ENCODE results near the gene ZSWIM3. TPM values are rescaled to one million over a fixed set of nuclear protein-coding genes. Genes with fewer than 3 reads are reported as not detected.

The ZSWIM3 gene
- total RNA-seq, 2 donors from 2014 or later: 4.6 to 5.2 TPM

DNA sequence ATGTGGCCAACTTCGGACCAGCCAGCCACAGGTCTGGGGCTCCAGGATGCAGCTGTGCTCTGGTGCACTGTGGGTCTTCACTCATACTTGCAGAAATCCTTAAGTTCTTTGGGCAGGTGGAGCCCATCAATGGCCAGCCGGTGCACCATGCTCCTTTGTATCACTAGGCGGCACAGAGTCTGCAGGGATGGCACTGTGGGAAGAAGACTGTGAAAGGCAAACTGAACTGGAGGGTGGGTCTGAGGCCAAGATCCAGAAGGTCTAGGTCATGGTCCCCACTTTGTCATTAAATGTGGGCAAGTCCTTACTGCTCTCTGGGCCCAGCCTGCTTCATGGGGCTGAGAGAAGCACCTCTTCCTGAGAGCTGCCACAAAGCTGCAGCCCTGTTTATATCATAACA is 31.3 kb downstream of the ZSWIM3 start:
- Histone ChIP-seq H3K9ac (ENCODE audit: low read depth in 2 of 2, low read length in 2 of 2) (no peak overlapping the region), H3K27me3 (no peaks in the 10 kb centered on the region), H3K27ac (no peak overlapping the region), H3K4me3 (no peak overlapping the region), H3K36me3 (no peaks in the 10 kb centered on the region), H3K9me3 (no peaks in the 10 kb centered on the region), H3K4me1 (peaks cover 18% of the 10 kb centered on the region)
- TF ChIP-seq, protein P1, sequence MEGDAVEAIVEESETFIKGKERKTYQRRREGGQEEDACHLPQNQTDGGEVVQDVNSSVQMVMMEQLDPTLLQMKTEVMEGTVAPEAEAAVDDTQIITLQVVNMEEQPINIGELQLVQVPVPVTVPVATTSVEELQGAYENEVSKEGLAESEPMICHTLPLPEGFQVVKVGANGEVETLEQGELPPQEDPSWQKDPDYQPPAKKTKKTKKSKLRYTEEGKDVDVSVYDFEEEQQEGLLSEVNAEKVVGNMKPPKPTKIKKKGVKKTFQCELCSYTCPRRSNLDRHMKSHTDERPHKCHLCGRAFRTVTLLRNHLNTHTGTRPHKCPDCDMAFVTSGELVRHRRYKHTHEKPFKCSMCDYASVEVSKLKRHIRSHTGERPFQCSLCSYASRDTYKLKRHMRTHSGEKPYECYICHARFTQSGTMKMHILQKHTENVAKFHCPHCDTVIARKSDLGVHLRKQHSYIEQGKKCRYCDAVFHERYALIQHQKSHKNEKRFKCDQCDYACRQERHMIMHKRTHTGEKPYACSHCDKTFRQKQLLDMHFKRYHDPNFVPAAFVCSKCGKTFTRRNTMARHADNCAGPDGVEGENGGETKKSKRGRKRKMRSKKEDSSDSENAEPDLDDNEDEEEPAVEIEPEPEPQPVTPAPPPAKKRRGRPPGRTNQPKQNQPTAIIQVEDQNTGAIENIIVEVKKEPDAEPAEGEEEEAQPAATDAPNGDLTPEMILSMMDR (IDR thresholded peaks at IDR 0.05): no peak
- intact Hi-C loops (cut with DNase I): loop anchor here (10.0 kb wide), 1 partner anchor 64 kb away; the partner anchor contains the start of gene TNNC2
- DNase-seq: no peak

- no peaks in the 10 kb centered on the region for H3K9me3 ChIP-seq
- peak overlapping the region; percentile 71 for H3K27ac ChIP-seq
- no peaks in the 10 kb centered on the region for H3K27me3 ChIP-seq
- H3K9ac ChIP-seq (ENCODE audit: low read depth in 2 of 2, low read length in 2 of 2): peak overlapping the region; percentile 86 to 96
- intact Hi-C loops (cut with DNase I): loop anchor here (5.0 kb wide), 2 partner anchors 42 to 72 kb away; partner anchors contain the start of gene PCIF1
- TF ChIP-seq, protein P1 (IDR thresholded peaks at IDR 0.05): peak; percentile 72
- H3K36me3 ChIP-seq: peaks cover 7% of the 10 kb centered on the region
- peaks cover 18% of the 10 kb centered on the region for H3K4me1 ChIP-seq
- H3K4me3 ChIP-seq: peak overlapping the region; percentile 94
- DNase-seq: peak; percentile 89
These were observed 32.9 kb downstream of the ZSWIM3 start for GRCh38 chr20:45890077-45890984.

DNA sequence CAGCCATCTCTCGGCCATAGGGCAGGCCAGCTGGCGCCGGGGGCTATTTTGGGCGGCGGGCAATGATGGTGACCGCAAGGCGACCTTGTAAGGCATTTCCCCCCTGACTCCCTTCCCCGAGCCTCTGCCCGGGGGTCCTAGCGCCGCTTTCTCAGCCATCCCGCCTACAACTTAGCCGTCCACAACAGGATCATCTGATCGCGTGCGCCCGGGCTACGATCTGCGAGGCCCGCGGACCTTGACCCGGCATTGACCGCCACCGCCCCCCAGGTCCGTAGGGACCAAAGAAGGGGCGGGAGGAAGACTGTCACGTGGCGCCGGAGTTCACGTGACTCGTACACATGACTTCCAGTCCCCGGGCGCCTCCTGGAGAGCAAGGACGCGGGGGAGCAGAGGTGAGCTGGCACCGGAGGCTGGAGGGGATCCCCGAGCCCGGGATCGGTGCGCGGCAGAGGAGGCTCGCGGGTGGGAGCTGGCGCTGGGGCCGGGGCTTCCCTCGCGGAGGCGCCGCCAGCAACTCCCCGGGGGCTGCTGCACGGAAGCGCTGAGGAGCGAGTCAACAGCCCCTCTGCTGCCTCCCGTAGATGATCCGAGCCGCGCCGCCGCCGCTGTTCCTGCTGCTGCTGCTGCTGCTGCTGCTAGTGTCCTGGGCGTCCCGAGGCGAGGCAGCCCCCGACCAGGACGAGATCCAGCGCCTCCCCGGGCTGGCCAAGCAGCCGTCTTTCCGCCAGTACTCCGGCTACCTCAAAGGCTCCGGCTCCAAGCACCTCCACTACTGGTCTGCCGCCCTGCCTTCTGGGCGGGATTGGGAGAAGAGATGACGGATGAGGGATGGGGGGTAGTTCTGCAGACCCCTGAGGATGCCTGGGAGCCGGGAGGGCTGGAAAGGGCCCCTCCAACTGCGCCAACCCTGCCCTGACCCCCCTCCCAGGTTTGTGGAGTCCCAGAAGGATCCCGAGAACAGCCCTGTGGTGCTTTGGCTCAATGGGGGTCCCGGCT is 33.9 kb downstream of the ZSWIM3 start, which contains the start of the genes CTSA and NEURL2:
Gene CTSA (plus strand): TSS at position 351 of the 999 bp plus-strand sequence. CDS start 234 bp downstream, at position 585.
Gene NEURL2 (minus strand): TSS at position 224 of the 999 bp plus-strand sequence. CDS start 217 bp downstream, at position 7.
- intact Hi-C loops (cut with DNase I): loop anchor here (5.0 kb wide), 2 partner anchors 41 to 71 kb away; partner anchors contain the start of gene PCIF1
- H3K9me3 ChIP-seq: no peaks in the 10 kb centered on the region
- H3K4me3 ChIP-seq: peak within 1 kb of the TSS; percentile 94
- H3K27ac ChIP-seq: peak within 1 kb of the TSS; percentile 71
- DNase-seq: peak; percentile 97
- H3K27me3 ChIP-seq: no peaks in the 10 kb centered on the region
- TF ChIP-seq, protein P1 (IDR thresholded peaks at IDR 0.05): no peak
- H3K4me1 ChIP-seq: peaks cover 18% of the 10 kb centered on the region
- peaks cover 7% of the 10 kb centered on the region for H3K36me3 ChIP-seq
- peak within 1 kb of the TSS; percentile 86 to 96 for H3K9ac ChIP-seq (ENCODE audit: low read depth in 2 of 2, low read length in 2 of 2)

DNA sequence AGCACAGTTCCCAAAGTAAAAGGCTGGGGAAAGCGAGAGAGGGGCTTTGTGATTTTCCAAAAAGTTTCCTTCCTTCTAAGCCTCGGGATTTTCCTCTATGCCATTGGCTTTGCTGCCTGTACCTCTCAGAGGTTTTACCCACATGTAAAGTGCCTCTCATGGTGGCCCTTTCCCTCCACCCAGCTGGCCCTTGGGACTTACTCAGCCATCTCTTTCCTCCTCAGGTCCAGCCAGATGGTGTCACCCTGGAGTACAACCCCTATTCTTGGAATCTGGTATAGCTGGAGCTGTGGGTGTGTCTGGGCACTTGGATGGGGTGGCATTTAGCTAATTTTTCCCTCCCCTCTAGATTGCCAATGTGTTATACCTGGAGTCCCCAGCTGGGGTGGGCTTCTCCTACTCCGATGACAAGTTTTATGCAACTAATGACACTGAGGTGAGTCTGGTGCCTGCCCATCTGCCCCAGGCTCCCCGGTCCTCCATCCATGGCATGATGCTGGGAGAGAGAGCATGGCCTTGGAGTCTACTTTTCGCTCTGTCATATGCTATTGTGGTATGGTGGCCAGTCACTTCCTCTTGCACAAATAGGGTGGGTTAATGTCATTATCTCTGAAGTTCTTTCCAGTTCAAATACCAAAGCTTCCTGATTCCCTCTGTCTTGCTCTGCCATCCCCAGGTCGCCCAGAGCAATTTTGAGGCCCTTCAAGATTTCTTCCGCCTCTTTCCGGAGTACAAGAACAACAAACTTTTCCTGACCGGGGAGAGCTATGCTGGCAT is 34.8 kb downstream of the ZSWIM3 start:
- Histone ChIP-seq H3K36me3 (peaks cover 13% of the 10 kb centered on the region), H3K4me3 (peak overlapping the region; percentile 94), H3K27ac (peak overlapping the region; percentile 71), H3K4me1 (peaks cover 18% of the 10 kb centered on the region), H3K9ac (ENCODE audit: low read depth in 2 of 2, low read length in 2 of 2) (peak overlapping the region; percentile 86 to 96), H3K27me3 (no peaks in the 10 kb centered on the region), H3K9me3 (no peaks in the 10 kb centered on the region)
- peak; percentile 57 for DNase-seq
- TF ChIP-seq, protein P1 (IDR thresholded peaks at IDR 0.05): no peak
- intact Hi-C loops (cut with DNase I): loop anchor here (5.0 kb wide), 2 partner anchors 40 to 70 kb away; partner anchors contain the start of gene PCIF1

Measured in colonic mucosa (tissue), 4 donors.